Stromal cell of bone marrow (primary cell): ENCODE results near the gene FKRP.
"Not testable (repeated sequence)": the region's sequence is repeated elsewhere in the genome, so short reads cannot be mapped to it uniquely, and the experiment has no call there.

Source experiments
- DNase-seq: peaks from one replicate; pipeline ENCODE4 v3.0.0-alpha.2; 2012; ENCODE audit warnings: low read depth

FKRP gene

GRCh38 chr19:46745521-46746280, at the start of gene FKRP:
FKRP (plus strand) TSS chr19:46746057; CDS start chr19:46755451, 9,394 bp downstream.
- no peak for DNase-seq

GRCh38 chr19:46696866-46697203, 49.0 kb upstream of the FKRP start:
- no peak for DNase-seq

GRCh38 chr19:46697204-46697960, 48.5 kb upstream of the FKRP start:
- peak; percentile 30 for DNase-seq

GRCh38 chr19:46698395-46699321, 47.2 kb upstream of the FKRP start:
- DNase-seq: no peak

GRCh38 chr19:46700704-46701103, 45.2 kb upstream of the FKRP start:
- DNase-seq: no peak

GRCh38 chr19:46704379-46705076, 41.3 kb upstream of the FKRP start:
- no peak for DNase-seq

GRCh38 chr19:46710687-46711086, 35.2 kb upstream of the FKRP start:
- DNase-seq: no peak

GRCh38 chr19:46712768-46713338, 33.0 kb upstream of the FKRP start:
- DNase-seq: not testable (repeated sequence)

- DNase-seq: peak; percentile 82
Observed at GRCh38 chr19:46713781-46714443, 31.9 kb upstream of the FKRP start.

GRCh38 chr19:46714444-46715106, 31.3 kb upstream of the FKRP start:
- DNase-seq: no peak

GRCh38 chr19:46715620-46715974, 30.3 kb upstream of the FKRP start:
- DNase-seq: no peak

- no peak for DNase-seq
Observed at GRCh38 chr19:46715975-46716671, 29.7 kb upstream of the FKRP start.

GRCh38 chr19:46716672-46717033, 29.2 kb upstream of the FKRP start:
- no peak for DNase-seq

- DNase-seq: peak; percentile 61
Observed at GRCh38 chr19:46717034-46717715, 28.7 kb upstream of the FKRP start, which contains the start of gene PRKD2. PRKD2 (minus strand) TSS chr19:46717114; CDS start chr19:46716370, 744 bp downstream.

GRCh38 chr19:46717716-46718143, 28.1 kb upstream of the FKRP start:
- DNase-seq: no peak

- no peak for DNase-seq
Observed at GRCh38 chr19:46718157-46718933, 27.5 kb upstream of the FKRP start.

- DNase-seq: no peak
Observed at GRCh38 chr19:46718934-46719622, 26.8 kb upstream of the FKRP start.
